Transverse colon (tissue), 4 donors: ENCODE data around the gene PRPF40A. TPM values are rescaled to one million over a fixed set of nuclear protein-coding genes. Genes with fewer than 3 reads are reported as not detected.

Experiments
- DNase-seq: peaks from one replicate; pipeline ENCODE4 v3.0.0-alpha.2; 2019
- H3K27ac ChIP-seq, 4 donors: fragments of 200-600 bp; sonication (generic); 2 replicates each; pipeline ENCODE4 v1.5.1; 2016 to 2018; ENCODE audit warnings: inconsistent platforms in 4 of 4
- H3K27me3 ChIP-seq: fragments of 200-600 bp; sonication (generic); 2 replicates; pipeline ENCODE4 v1.5.1; 2017; ENCODE audit warnings: inconsistent platforms
- H3K36me3 ChIP-seq, 4 donors: fragments of 200-600 bp; sonication (generic); 2 replicates each; pipeline ENCODE4 v1.5.1; 2017 to 2019; ENCODE audit warnings: inconsistent platforms in 4 of 4
- H3K4me1 ChIP-seq, 4 donors: fragments of 200-600 bp; sonication (generic); 2 replicates each; pipeline ENCODE4 v1.5.1; 2017 to 2020; ENCODE audit warnings: inconsistent platforms in 4 of 4
- H3K4me3 ChIP-seq, 4 donors: fragments of 200-600 bp; sonication (generic); 1 replicate in 1 of 4; 2 replicates in 3 of 4; pipeline versions ENCODE4 v1.5.1 to v1.6.1; 2017 to 2019; ENCODE audit warnings: inconsistent platforms in 4 of 4
- H3K9me3 ChIP-seq, 2 donors: fragments of 200-600 bp; sonication (generic); 2 replicates each; pipeline ENCODE4 v1.5.1; 2017 to 2019; ENCODE audit warnings: inconsistent platforms in 2 of 2
- CTCF ChIP-seq, 5 experiments: fragments of 200-600 bp in 3 of 5; fragments of 450-650 bp in 2 of 5; sonication (generic) in 3 of 5; IDR thresholded peaks; 1 replicate in 2 of 5; 2 replicates in 3 of 5; pipeline ENCODE4 v1.5.1; 2016 to 2017; ENCODE audit warnings: antibody characterized with exemption in 5 of 5, inconsistent platforms in 3 of 5, mild to moderate bottlenecking in 2 of 5, moderate library complexity in 1 of 5
- EP300 ChIP-seq: sonication (generic); formaldehyde crosslinking; IDR thresholded peaks from one replicate; pipeline ENCODE4 v1.6.1; 2017; ENCODE audit warnings: antibody characterized with exemption, low read depth
- POLR2A ChIP-seq: fragments of 450-650 bp; IDR thresholded peaks from one replicate; pipeline ENCODE4 v1.6.1; 2016; ENCODE audit warnings: antibody characterized with exemption, mild to moderate bottlenecking, moderate library complexity
- POLR2AphosphoS5 ChIP-seq, 3 donors: sonication (generic); formaldehyde crosslinking; IDR thresholded peaks; one replicate each; pipeline ENCODE4 v1.6.1; 2016; ENCODE audit warnings: antibody characterized with exemption in 3 of 3
- WGBS, 2 donors: methylation state at CpG; one replicate each; pipeline ENCODE4 v1.1.5; 2018; ENCODE audit warnings: low coverage in 1 of 2; 5-methylcytosine and 5-hydroxymethylcytosine counted together
- in situ Hi-C, 4 donors: fragments of 200-750 bp; cut with MboI; loops; one replicate each; pipeline versions ENCODE4 v1.15.0 to v1.15.1; 2017; ENCODE audit warnings: low sequenced_read_pairs in 3 of 4, low pct_ligation_motif_present in 1 of 4, low pct_unique_long_range_greater_than_20kb in 1 of 4
- intact Hi-C: fragments of 100-400 bp; cut with DNase I; formaldehyde crosslinking; loops from one replicate; pipeline ENCODE4 v1.15.1; 2023; ENCODE audit warnings: low total_unique reads
- total RNA-seq, 4 donors: library from RNA; depleted of rRNA; stranded (reverse); fragments of >200 nt; gene quantifications; one replicate each; pipeline ENCODE4 v1.1.0, GENCODE V29; 2016

The PRPF40A gene
- total RNA-seq, 4 donors from 2014 or later = 21.7 to 124 (median 104) TPM

DNA sequence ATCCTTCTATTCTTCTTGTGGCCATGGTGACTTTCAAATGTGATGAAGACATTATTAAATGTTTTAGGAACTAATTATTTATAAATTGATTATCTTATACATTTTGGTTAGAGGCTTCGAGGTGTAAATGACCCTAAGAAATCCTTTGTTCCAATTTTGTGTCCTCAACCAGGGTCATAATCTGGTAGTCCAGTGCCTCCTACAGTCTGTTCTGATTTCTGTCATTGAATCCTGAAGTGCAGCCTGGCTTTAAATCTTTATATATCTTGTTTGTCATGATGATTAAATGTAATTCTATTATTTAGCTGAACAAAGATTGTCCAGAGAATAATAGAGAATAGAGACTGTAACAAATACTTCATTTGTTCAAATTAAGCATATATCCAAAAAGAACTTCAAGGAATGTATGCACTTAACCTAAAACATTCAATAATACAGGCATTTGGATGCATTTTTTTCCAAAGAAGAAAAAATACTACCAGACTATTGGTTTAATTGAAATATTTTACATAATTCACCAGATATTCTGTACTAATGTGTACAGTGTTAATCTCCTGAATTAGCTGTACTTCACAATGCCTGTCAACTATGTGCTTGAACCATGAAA lies 89.8 kb downstream of the PRPF40A start:
- intact Hi-C loops = loop anchor here (10.0 kb wide), 1 partner anchor 293 kb away; the partner anchor contains the start of gene FMNL2
- H3K9me3 ChIP-seq = no peaks in the 10 kb centered on the region
- H3K4me1 ChIP-seq = no peaks in the 10 kb centered on the region
- peaks cover 0 to 10% (median 0%) of the 10 kb centered on the region in 4 donors for H3K36me3 ChIP-seq
- WGBS, 2 donors = 0 to 10% methylated on average over 1 of the region's 1 CpG
- H3K27me3 ChIP-seq = no peaks in the 10 kb centered on the region
- no peak for TF ChIP-seq POLR2A
- no peak for TF ChIP-seq POLR2AphosphoS5 (IDR thresholded peaks at IDR 0.05)
- peak; percentile 45 to 60 (median 57) for TF ChIP-seq CTCF (IDR thresholded peaks at IDR 0.05)
- no peak for TF ChIP-seq EP300
- H3K4me3 ChIP-seq = no peak overlapping the region
- no peak for DNase-seq
- no peak overlapping the region for H3K27ac ChIP-seq
- in situ Hi-C loops = loop anchor here (10.0 to 25.0 kb wide), 3 partner anchors 293 to 590 kb away; partner anchors contain the start of gene FMNL2 (in 1 of the 4)

DNA sequence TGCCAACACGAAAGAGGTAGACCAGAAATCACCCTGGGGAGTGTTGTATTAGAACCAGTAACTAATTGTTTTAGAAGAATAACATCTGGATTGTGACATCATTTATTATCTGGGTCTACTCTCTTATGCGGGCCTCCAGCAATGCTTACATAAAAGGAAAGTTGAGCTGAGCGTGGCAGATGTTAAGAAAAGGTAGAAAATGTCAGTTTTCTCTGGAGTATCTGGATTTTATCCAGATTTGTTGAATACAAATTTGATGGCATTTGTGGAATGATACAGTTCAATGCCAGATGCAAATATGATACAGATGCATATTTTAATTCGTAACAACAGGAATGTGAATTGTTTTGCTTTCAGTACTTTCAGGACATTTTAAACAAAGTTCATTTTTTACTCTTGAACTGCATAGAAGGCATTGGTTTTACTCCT lies 90.3 kb downstream of the PRPF40A start:
- no peak overlapping the region for H3K27ac ChIP-seq
- H3K9me3 ChIP-seq = no peaks in the 10 kb centered on the region
- TF ChIP-seq CTCF (IDR thresholded peaks at IDR 0.05) = no peak
- no peak for TF ChIP-seq POLR2AphosphoS5 (IDR thresholded peaks at IDR 0.05)
- TF ChIP-seq POLR2A = no peak
- TF ChIP-seq EP300 = no peak
- no peak for DNase-seq
- intact Hi-C loops = loop anchor here (10.0 kb wide), 1 partner anchor 292 kb away; the partner anchor contains the start of gene FMNL2
- no peaks in the 10 kb centered on the region for H3K4me1 ChIP-seq
- no peak overlapping the region for H3K4me3 ChIP-seq
- 59 to 61% methylated on average over 4 of the region's 4 CpGs for WGBS, 2 donors
- H3K36me3 ChIP-seq = peaks cover 0 to 10% (median 0%) of the 10 kb centered on the region in 4 donors
- no peaks in the 10 kb centered on the region for H3K27me3 ChIP-seq
- in situ Hi-C loops = loop anchor here (10.0 to 25.0 kb wide), 3 partner anchors 292 to 590 kb away; partner anchors contain the start of gene FMNL2 (in 1 of the 4)

DNA sequence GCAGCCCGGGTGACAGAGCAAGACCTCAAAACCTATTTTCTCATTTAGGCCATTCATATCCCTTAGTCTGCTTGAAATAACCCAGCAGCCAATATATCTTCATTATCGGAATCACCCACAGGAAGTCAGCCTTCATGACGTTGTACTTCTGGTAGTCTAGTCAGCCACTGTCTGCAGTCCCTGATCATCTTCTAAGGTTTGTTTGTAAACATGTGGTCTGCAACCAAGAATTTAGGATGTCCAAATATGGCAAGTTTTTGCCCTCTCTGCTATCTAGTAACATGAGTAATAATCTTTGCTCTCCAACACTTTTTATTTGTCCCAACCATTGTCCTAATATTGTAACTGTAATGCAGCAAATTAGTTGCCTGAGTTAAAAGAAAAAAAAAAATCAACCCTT lies 92.5 kb downstream of the PRPF40A start:
- Histone ChIP-seq H3K9me3 (no peaks in the 10 kb centered on the region), H3K27me3 (no peaks in the 10 kb centered on the region), H3K4me3 (no peak overlapping the region), H3K27ac (no peak overlapping the region), H3K36me3 (peaks cover 0 to 6% (median 0%) of the 10 kb centered on the region in 4 donors), H3K4me1 (no peaks in the 10 kb centered on the region)
- in situ Hi-C loops = loop anchor here (10.0 to 25.0 kb wide), 4 partner anchors 288 to 588 kb away; partner anchors contain the start of gene FMNL2 (in 2 of the 4)
- intact Hi-C loops = loop anchor here (10.0 kb wide), 1 partner anchor 290 kb away; the partner anchor contains the start of gene FMNL2
- TF ChIP-seq POLR2A (no peak), EP300 (no peak), POLR2AphosphoS5 (IDR thresholded peaks at IDR 0.05) (no peak), CTCF (IDR thresholded peaks at IDR 0.05) (no peak)
- no peak for DNase-seq
- WGBS, 2 donors = 71% methylated on average over 3 of the region's 3 CpGs; no CpG with 5 or more reads in 1 of the 2 donors

DNA sequence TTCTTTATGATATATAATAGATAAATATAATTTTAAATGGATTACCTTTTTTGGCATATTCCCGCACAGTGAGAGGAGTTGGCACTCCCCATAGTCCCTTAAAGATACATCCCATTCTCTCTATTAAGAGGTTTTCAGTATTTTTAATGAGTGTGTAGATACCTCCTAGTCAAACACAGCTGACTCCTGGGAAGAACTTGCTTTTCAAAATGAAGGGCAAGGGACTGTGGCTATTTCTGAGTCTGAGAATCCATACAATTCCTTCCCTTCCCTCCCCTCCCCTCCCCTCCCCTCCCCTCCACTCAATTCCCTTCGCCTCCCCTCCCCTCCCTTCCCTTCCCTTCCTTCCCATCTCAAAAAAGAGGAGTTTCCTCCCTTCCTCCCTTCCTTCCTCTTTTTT lies 93.5 kb downstream of the PRPF40A start:
- H3K9me3 ChIP-seq = no peaks in the 10 kb centered on the region
- no peak for DNase-seq
- in situ Hi-C loops = loop anchor here in 2 of 4 donors (10.0 to 25.0 kb wide), 3 partner anchors 286 to 439 kb away; partner anchors contain the start of gene FMNL2 (in 2 of the 2)
- no peaks in the 10 kb centered on the region for H3K27me3 ChIP-seq
- 90 to 97% methylated on average over 1 of the region's 2 CpGs for WGBS, 2 donors
- intact Hi-C loops = loop anchor here (10.0 kb wide), 1 partner anchor 289 kb away; the partner anchor contains the start of gene FMNL2
- no peaks in the 10 kb centered on the region for H3K36me3 ChIP-seq
- H3K27ac ChIP-seq = no peak overlapping the region
- no peak for TF ChIP-seq CTCF (IDR thresholded peaks at IDR 0.05)
- TF ChIP-seq POLR2A = no peak
- TF ChIP-seq EP300 = no peak
- no peak for TF ChIP-seq POLR2AphosphoS5 (IDR thresholded peaks at IDR 0.05)
- no peaks in the 10 kb centered on the region for H3K4me1 ChIP-seq
- no peak overlapping the region for H3K4me3 ChIP-seq
